CD4-positive, CD25-positive, alpha-beta regulatory T cell (primary cell): ENCODE data around the gene TTC5. TPM values are rescaled to one million over a fixed set of nuclear protein-coding genes. Genes with fewer than 3 reads are reported as not detected.

Experiments
- ATAC-seq, 2 donors: fragments of 150-1000 bp; cut with Tn5 transposase; one replicate each; pipeline ENCODE4 v1.10.0; 2021; ENCODE audit warnings: low read depth in 2 of 2, moderate number of reproducible peaks in 2 of 2, moderate library complexity in 1 of 2
- DNase-seq, 3 donors: peaks; one replicate each; pipeline versions ENCODE4 v3.0.0 to v3.0.0-alpha.2; 2012 to 2022; ENCODE audit warnings: mixed read lengths in 1 of 3
- H3K27ac ChIP-seq: one replicate; pipeline ENCODE4 v1.7.0; 2013; ENCODE audit warnings: mild to moderate bottlenecking, low read length; ENCODE audit not compliant: insufficient read depth, poor library complexity, severe bottlenecking
- H3K27me3 ChIP-seq: one replicate; pipeline ENCODE4 v1.7.0; 2013; ENCODE audit warnings: low read length; ENCODE audit not compliant: control insufficient read depth, insufficient read depth
- H3K36me3 ChIP-seq: one replicate; pipeline ENCODE4 v1.7.0; 2013; ENCODE audit warnings: mild to moderate bottlenecking, low read length, moderate library complexity; ENCODE audit not compliant: control insufficient read depth, insufficient read depth
- H3K4me1 ChIP-seq: 2 replicates; pipeline ENCODE4 v1.7.0; 2013; ENCODE audit warnings: mild to moderate bottlenecking, low read length; ENCODE audit not compliant: insufficient read depth, control insufficient read depth, poor library complexity, severe bottlenecking
- H3K4me3 ChIP-seq: one replicate; pipeline ENCODE4 v1.7.0; 2013; ENCODE audit warnings: low read depth, mild to moderate bottlenecking, low read length, moderate library complexity
- H3K9me3 ChIP-seq, 2 experiments: 1 replicate in 1 of 2; 2 replicates in 1 of 2; pipeline ENCODE4 v1.7.0; 2013; ENCODE audit warnings: low read length in 2 of 2, mild to moderate bottlenecking in 1 of 2, moderate library complexity in 1 of 2; ENCODE audit not compliant: control insufficient read depth in 2 of 2
- H3K27ac Mint-ChIP-seq, 3 donors: one replicate each; pipeline ENCODE4 v1.8.0; 2020 to 2022; ENCODE audit warnings: mild to moderate bottlenecking in 3 of 3, mixed read lengths in 3 of 3, moderate library complexity in 2 of 3
- H3K27me3 Mint-ChIP-seq: one replicate; pipeline ENCODE4 v1.8.0; 2022; ENCODE audit warnings: mild to moderate bottlenecking, mixed read lengths
- H3K36me3 Mint-ChIP-seq: one replicate; pipeline ENCODE4 v1.8.0; 2020; ENCODE audit warnings: mixed read lengths
- H3K4me1 Mint-ChIP-seq, 4 donors: one replicate each; pipeline ENCODE4 v1.8.0; 2020 to 2022; ENCODE audit warnings: mixed read lengths in 4 of 4, mild to moderate bottlenecking in 1 of 4
- H3K4me3 Mint-ChIP-seq, 4 donors: one replicate each; pipeline ENCODE4 v1.8.0; 2020 to 2022; ENCODE audit warnings: mild to moderate bottlenecking in 4 of 4, mixed read lengths in 4 of 4, moderate library complexity in 3 of 4
- H3K9me3 Mint-ChIP-seq, 7 donors: one replicate each; pipeline ENCODE4 v1.8.0; 2020 to 2022; ENCODE audit warnings: mixed read lengths in 7 of 7, mild to moderate bottlenecking in 3 of 7, moderate library complexity in 2 of 7
- polyA plus RNA-seq, 4 donors: library from polyadenylated mRNA; unstranded; fragments of 300-500 nt; fragmentation: Illumina TruSeq; gene quantifications; one replicate each; pipeline ENCODE4 v1.2.3, GENCODE V29; 2021
- total RNA-seq: library from RNA; stranded (reverse); gene quantifications from one replicate; pipeline ENCODE4 v1.2.3, GENCODE V29; 2022

The TTC5 gene
- total RNA-seq: 18.9 TPM
- polyA plus RNA-seq: 10 to 100 TPM; 17.0 to 24.1 (median 19.0) TPM

GRCh38 chr14:20305265-20306078 is at the start of gene TTC5:
Gene TTC5, minus strand, starts transcription at chr14:20305951. Its CDS starts 14 bp downstream, at chr14:20305937.
- H3K27me3 Mint-ChIP-seq: no peaks in the 10 kb centered on the region
- H3K27me3 ChIP-seq: no peaks in the 10 kb centered on the region
- peak within 1 kb of the TSS; percentile 65 for H3K27ac ChIP-seq
- ATAC-seq (peak; percentile 98 to 99), DNase-seq (peak; percentile 81 to 94 (median 90))
- H3K4me1 ChIP-seq: peaks cover 25% of the 10 kb centered on the region
- H3K9me3 Mint-ChIP-seq: no peaks in the 10 kb centered on the region
- peak within 1 kb of the TSS; percentile 92 to 95 (median 94) for H3K27ac Mint-ChIP-seq
- peak within 1 kb of the TSS; percentile 99 for H3K4me3 ChIP-seq
- peaks cover 22% of the 10 kb centered on the region for H3K36me3 Mint-ChIP-seq
- H3K4me1 Mint-ChIP-seq: peaks cover 17 to 40% (median 26%) of the 10 kb centered on the region in 4 donors
- no peaks in the 10 kb centered on the region for H3K9me3 ChIP-seq
- peak within 1 kb of the TSS; percentile 86 to 96 (median 91) for H3K4me3 Mint-ChIP-seq
- H3K36me3 ChIP-seq: peaks cover 16% of the 10 kb centered on the region

- H3K27ac ChIP-seq: no peak overlapping the region
- H3K36me3 ChIP-seq: peaks cover 46% of the 10 kb centered on the region
- no peak for DNase-seq
- H3K4me3 ChIP-seq: no peak overlapping the region
- H3K4me1 ChIP-seq: no peaks in the 10 kb centered on the region
- no peak for ATAC-seq
- H3K4me1 Mint-ChIP-seq: peaks cover 2 to 6% (median 5%) of the 10 kb centered on the region in 4 donors
- peaks cover 38% of the 10 kb centered on the region for H3K36me3 Mint-ChIP-seq
- H3K9me3 ChIP-seq: no peaks in the 10 kb centered on the region
- H3K9me3 Mint-ChIP-seq: no peaks in the 10 kb centered on the region
- peak overlapping the region in 1 of 3 donors; percentile 33 for H3K27ac Mint-ChIP-seq
- no peaks in the 10 kb centered on the region for H3K27me3 Mint-ChIP-seq
- no peak overlapping the region for H3K4me3 Mint-ChIP-seq
- H3K27me3 ChIP-seq: no peaks in the 10 kb centered on the region
These were observed 45.1 kb upstream of the TTC5 start for GRCh38 chr14:20350860-20351259.

GRCh38 chr14:20350282-20350681 is 44.5 kb upstream of the TTC5 start:
- H3K36me3 ChIP-seq: peaks cover 45% of the 10 kb centered on the region
- DNase-seq: no peak
- peaks cover 39% of the 10 kb centered on the region for H3K36me3 Mint-ChIP-seq

GRCh38 chr14:20347747-20348146 is 42.0 kb upstream of the TTC5 start:
- Histone ChIP-seq H3K27ac (no peak overlapping the region), H3K9me3 (no peaks in the 10 kb centered on the region), H3K36me3 (peaks cover 25% of the 10 kb centered on the region), H3K4me1 (peaks cover 11% of the 10 kb centered on the region), H3K4me3 (no peak overlapping the region), H3K27me3 (no peaks in the 10 kb centered on the region)
- ATAC-seq (no peak), DNase-seq (no peak)
- H3K27ac Mint-ChIP-seq: no peak overlapping the region
- H3K27me3 Mint-ChIP-seq: peaks cover 7% of the 10 kb centered on the region
- peaks cover 36% of the 10 kb centered on the region for H3K36me3 Mint-ChIP-seq
- peak overlapping the region in 1 of 4 donors; percentile 73 for H3K4me3 Mint-ChIP-seq
- peaks cover 6 to 29% (median 20%) of the 10 kb centered on the region in 4 donors for H3K4me1 Mint-ChIP-seq
- H3K9me3 Mint-ChIP-seq: no peaks in the 10 kb centered on the region

More at GRCh38 chr14:20350282-20350681, 44.5 kb upstream of the TTC5 start:
- Histone ChIP-seq H3K4me3 (no peak overlapping the region), H3K9me3 (no peaks in the 10 kb centered on the region), H3K27ac (no peak overlapping the region), H3K27me3 (no peaks in the 10 kb centered on the region), H3K4me1 (no peaks in the 10 kb centered on the region)
- Mint-ChIP-seq H3K27me3 (no peaks in the 10 kb centered on the region), H3K4me1 (peaks cover 6 to 12% (median 9%) of the 10 kb centered on the region in 4 donors), H3K4me3 (no peak overlapping the region), H3K9me3 (no peaks in the 10 kb centered on the region), H3K27ac (peak overlapping the region in 2 of 3 donors; percentile 33 to 60)
- no peak for ATAC-seq

- Mint-ChIP-seq H3K36me3 (peaks cover 33% of the 10 kb centered on the region), H3K27me3 (peaks cover 12% of the 10 kb centered on the region), H3K4me3 (peak overlapping the region in 1 of 4 donors; percentile 46), H3K4me1 (peaks cover 6 to 29% (median 22%) of the 10 kb centered on the region in 4 donors), H3K27ac (no peak overlapping the region), H3K9me3 (no peaks in the 10 kb centered on the region)
- no peaks in the 10 kb centered on the region for H3K9me3 ChIP-seq
- no peak overlapping the region for H3K4me3 ChIP-seq
- DNase-seq: no peak
- H3K27me3 ChIP-seq: no peaks in the 10 kb centered on the region
- no peak overlapping the region for H3K27ac ChIP-seq
- H3K4me1 ChIP-seq: peaks cover 17% of the 10 kb centered on the region
- ATAC-seq: no peak
- H3K36me3 ChIP-seq: peaks cover 16% of the 10 kb centered on the region
These were observed 41.0 kb upstream of the TTC5 start for GRCh38 chr14:20346713-20347112.

- H3K27ac ChIP-seq: no peak overlapping the region
- peak overlapping the region in 2 of 4 donors; percentile 65 to 97 for H3K4me3 Mint-ChIP-seq
- H3K9me3 Mint-ChIP-seq: no peaks in the 10 kb centered on the region
- no peaks in the 10 kb centered on the region for H3K9me3 ChIP-seq
- H3K27me3 ChIP-seq: no peaks in the 10 kb centered on the region
- ATAC-seq (no peak), DNase-seq (no peak)
- peaks cover 12% of the 10 kb centered on the region for H3K27me3 Mint-ChIP-seq
- H3K4me1 ChIP-seq: peaks cover 17% of the 10 kb centered on the region
- no peak overlapping the region for H3K4me3 ChIP-seq
- H3K36me3 Mint-ChIP-seq: peaks cover 28% of the 10 kb centered on the region
- H3K36me3 ChIP-seq: peaks cover 12% of the 10 kb centered on the region
- H3K4me1 Mint-ChIP-seq: peaks cover 2 to 29% (median 22%) of the 10 kb centered on the region in 4 donors
- peak overlapping the region; percentile 32 to 89 (median 43) for H3K27ac Mint-ChIP-seq
These were observed 39.6 kb upstream of the TTC5 start for GRCh38 chr14:20345366-20345765.

GRCh38 chr14:20343862-20344220 is 38.1 kb upstream of the TTC5 start:
- H3K27me3 ChIP-seq: no peaks in the 10 kb centered on the region
- H3K27me3 Mint-ChIP-seq: peaks cover 12% of the 10 kb centered on the region
- DNase-seq (no peak), ATAC-seq (no peak)
- H3K4me1 ChIP-seq: peaks cover 17% of the 10 kb centered on the region
- H3K36me3 Mint-ChIP-seq: peaks cover 20% of the 10 kb centered on the region
- H3K4me3 Mint-ChIP-seq: peak overlapping the region; percentile 97 to 100 (median 98)
- H3K27ac ChIP-seq: peak overlapping the region; percentile 95
- H3K9me3 ChIP-seq: no peaks in the 10 kb centered on the region
- H3K9me3 Mint-ChIP-seq: no peaks in the 10 kb centered on the region
- H3K36me3 ChIP-seq: peaks cover 10% of the 10 kb centered on the region
- H3K4me3 ChIP-seq: peak overlapping the region; percentile 93
- H3K4me1 Mint-ChIP-seq: peaks cover 0 to 29% (median 22%) of the 10 kb centered on the region in 4 donors
- peak overlapping the region; percentile 98 to 100 (median 99) for H3K27ac Mint-ChIP-seq
